Astrocyte of the spinal cord (primary cell): Measurements from ENCODE around the gene CT45A8.
"Not testable (repeated sequence)": the region's sequence is repeated elsewhere in the genome, so short reads cannot be mapped to it uniquely, and the experiment has no call there.

ENCODE experiments used
- DNase-seq: peaks from one replicate; pipeline ENCODE4 v3.0.0; 2011; ENCODE audit warnings: low read depth, low spot score
- H3K4me3 ChIP-seq: 2 replicates; pipeline ENCODE4 v1.5.1; 2011; ENCODE audit warnings: low read depth, mild to moderate bottlenecking, low read length, moderate library complexity
- in situ Hi-C: cut with HindIII; loops from 2 replicates; pipeline ENCODE4 v1.10.0; 2017; ENCODE audit warnings: low sequenced_read_pairs
- TF ChIP-seq, protein P1 (sequence below): IDR thresholded peaks from 2 replicates; pipeline ENCODE4 v1.5.1; 2012; ENCODE audit warnings: low read depth, mild to moderate bottlenecking, low read length, inconsistent platforms

Gene CT45A8, protein sequence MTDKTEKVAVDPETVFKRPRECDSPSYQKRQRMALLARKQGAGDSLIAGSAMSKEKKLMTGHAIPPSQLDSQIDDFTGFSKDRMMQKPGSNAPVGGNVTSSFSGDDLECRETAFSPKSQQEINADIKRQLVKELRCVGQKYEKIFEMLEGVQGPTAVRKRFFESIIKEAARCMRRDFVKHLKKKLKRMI

DNA sequence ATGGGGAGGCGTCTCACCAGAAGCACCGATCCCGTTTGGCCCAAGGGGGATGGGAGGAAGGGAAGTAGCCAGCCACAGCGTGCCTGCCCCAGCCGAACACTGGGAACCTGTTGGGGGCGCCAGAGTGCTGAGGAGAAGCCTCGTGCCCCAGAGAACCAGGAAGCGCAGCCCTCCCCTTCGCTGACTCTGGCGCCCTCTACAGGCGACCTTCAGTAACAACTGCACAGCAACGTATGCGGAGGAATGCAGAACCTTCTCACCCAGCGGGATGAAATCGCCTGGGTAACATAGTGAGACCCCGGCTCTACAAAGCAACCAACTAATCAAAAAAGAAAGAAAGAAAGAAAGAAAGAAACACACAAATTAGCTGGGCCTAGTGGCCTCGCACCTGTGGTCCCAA, at the start of gene CT45A8:
Gene CT45A8, minus strand, starts transcription at position 101 of the 400 bp plus-strand sequence. CDS start 3,755 bp downstream, outside the sequence.
- H3K4me3 ChIP-seq, in situ Hi-C loops, DNase-seq: not testable (repeated sequence)

DNA sequence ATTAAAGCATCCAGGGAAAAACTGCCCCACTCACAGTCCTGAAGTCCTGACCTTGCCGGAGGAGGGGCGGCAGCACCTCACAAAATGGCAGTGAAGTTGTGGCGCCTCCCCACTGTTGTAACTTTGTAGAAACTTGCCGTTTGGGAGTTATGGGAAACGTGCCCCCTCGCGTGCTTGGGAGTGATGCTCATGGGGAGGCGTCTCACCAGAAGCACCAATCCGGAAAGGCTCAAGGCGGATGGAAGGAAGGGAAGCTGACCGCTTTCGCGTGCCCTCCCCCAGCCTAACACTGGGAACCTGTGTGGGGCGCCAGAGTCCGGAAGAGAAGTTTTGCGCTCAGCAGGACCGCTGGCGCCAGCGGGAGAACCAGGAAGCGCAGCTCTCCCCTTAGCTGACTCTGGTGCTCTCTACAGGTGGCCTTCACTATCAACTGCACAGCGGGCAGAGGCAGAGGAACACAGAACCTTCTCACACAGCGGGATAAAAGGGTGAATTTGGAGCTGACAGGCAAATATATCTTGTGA, 39.0 kb upstream of the CT45A8 start, which contains the start of the genes CT45A10 and SAGE1:
Gene CT45A10, minus strand, starts transcription at position 151 of the 524 bp plus-strand sequence. CDS start 8,100 bp downstream, outside the sequence.
Gene SAGE1, plus strand, starts transcription at position 423 of the 524 bp plus-strand sequence. CDS start 2,527 bp downstream, outside the sequence.
- H3K4me3 ChIP-seq, result no peak within 1 kb of the TSS
- no peak for DNase-seq
- TF ChIP-seq, protein P1, sequence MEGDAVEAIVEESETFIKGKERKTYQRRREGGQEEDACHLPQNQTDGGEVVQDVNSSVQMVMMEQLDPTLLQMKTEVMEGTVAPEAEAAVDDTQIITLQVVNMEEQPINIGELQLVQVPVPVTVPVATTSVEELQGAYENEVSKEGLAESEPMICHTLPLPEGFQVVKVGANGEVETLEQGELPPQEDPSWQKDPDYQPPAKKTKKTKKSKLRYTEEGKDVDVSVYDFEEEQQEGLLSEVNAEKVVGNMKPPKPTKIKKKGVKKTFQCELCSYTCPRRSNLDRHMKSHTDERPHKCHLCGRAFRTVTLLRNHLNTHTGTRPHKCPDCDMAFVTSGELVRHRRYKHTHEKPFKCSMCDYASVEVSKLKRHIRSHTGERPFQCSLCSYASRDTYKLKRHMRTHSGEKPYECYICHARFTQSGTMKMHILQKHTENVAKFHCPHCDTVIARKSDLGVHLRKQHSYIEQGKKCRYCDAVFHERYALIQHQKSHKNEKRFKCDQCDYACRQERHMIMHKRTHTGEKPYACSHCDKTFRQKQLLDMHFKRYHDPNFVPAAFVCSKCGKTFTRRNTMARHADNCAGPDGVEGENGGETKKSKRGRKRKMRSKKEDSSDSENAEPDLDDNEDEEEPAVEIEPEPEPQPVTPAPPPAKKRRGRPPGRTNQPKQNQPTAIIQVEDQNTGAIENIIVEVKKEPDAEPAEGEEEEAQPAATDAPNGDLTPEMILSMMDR, result no peak
- in situ Hi-C loops, result no loop called here

DNA sequence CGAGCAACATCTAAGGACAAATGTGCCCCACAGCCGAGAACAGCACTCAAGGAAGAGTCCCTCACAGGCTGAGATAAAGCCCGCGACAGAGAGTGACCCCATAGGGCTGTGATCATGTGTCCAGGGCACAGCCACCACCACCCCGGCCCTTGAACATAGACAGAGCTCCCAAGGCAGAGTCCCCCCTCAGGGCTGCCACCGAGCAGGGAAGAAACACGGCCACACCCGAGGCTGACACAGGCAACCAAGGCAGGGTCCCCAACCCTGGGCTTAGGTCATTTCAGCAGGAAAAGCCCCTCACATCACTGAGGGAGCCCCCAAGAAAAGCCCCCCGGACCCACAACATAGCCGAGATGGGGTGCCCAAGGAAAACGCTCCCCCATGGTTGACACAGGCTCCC, 38.4 kb upstream of the CT45A8 start:
- DNase-seq, result no peak
- TF ChIP-seq, protein P1, result no peak
- in situ Hi-C loops, result no loop called here
- no peak overlapping the region for H3K4me3 ChIP-seq

DNA sequence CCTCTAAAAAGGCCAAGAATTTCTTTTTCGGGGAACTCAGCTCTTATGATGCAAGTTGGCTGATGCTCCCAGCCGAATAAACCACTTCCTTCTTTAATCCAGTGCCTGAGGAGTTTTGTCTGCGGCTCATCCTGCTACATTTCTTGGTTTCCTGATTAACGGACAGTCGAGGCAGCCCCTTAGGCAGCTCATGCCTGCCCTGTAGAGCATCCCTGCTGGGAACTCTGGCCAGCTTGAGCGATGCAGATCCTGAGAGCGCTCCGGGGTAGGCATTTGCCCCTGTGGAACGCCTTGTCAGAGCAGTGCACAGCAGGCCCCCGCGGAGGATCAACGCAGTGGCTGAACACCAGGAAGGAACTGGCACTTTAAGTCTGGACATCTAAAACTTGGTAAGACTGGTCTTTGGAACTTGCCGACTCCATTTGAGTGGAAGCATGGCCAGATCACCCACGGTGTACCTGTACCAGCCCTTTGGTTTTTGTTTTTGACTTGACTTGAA, 35.8 kb upstream of the CT45A8 start:
- TF ChIP-seq, protein P1, result no peak
- H3K4me3 ChIP-seq, result no peak overlapping the region
- DNase-seq, result no peak
- in situ Hi-C loops, result no loop called here

DNA sequence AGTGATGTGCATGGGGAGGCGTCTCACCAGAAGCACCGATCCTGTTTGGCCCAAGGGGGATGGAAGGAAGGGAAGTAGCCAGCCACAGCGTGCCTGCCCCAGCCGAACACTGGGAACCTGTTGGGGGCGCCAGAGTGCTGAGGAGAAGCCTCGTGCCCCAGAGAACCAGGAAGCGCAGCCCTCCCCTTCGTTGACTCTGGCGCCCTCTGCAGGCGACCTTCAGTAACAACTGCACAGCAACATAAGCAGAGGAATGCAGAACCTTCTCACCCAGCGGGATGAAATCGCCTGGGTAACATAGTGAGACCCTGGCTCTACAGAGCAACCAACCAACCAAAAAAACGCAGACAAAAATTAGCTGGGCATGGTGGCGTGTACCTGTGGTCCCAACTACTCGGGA, 34.6 kb upstream of the CT45A8 start:
- DNase-seq, H3K4me3 ChIP-seq, in situ Hi-C loops: not testable (repeated sequence)

DNA sequence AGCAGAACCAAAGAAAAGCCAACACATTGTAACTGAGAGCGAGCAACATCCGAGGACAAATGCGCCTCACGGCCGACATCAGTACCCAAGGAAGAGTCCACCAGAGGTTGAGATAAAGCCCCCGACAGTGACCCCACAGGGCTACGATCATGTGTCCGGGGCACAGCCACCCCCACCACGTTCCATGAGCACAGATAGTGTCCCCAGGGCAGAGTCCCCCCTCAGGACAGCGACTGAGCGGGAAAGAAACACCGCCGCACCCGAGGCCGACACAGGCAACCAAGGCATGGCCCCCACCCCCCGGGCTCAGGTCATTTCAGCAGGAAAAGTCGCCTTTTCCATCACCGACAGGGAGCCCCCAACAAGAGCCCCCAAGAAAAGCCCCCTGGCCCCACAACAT, 33.9 kb upstream of the CT45A8 start:
- in situ Hi-C loops, DNase-seq, H3K4me3 ChIP-seq: not testable (repeated sequence)

DNA sequence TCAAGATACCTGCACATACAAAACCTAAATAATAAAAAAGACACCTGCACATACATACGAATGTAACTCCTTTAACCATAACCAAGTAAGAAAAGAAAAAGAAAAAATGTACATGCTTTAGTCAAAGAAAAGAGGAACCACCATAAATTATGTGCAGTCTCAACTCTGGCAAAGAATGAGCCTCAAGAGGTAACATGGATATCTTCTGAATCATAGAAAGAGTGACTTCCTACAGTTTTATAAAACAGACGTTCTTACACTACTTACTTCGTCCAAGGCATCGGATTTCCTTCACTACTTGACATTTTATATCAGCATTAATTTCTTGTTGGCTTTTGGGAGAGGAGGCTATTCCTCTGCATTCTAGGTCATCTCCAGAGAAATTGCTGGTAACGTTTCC, 28.4 kb upstream of the CT45A8 start:
- in situ Hi-C loops, DNase-seq, H3K4me3 ChIP-seq: not testable (repeated sequence)

DNA sequence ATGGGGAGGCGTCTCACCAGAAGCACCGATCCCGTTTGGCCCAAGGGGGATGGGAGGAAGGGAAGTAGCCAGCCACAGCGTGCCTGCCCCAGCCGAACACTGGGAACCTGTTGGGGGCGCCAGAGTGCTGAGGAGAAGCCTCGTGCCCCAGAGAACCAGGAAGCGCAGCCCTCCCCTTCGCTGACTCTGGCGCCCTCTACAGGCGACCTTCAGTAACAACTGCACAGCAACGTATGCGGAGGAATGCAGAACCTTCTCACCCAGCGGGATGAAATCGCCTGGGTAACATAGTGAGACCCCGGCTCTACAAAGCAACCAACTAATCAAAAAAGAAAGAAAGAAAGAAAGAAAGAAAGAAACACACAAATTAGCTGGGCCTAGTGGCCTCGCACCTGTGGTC, 17.4 kb upstream of the CT45A8 start, which contains the start of gene CT45A9:
Gene CT45A9, minus strand, starts transcription at position 101 of the 400 bp plus-strand sequence. CDS start 3,751 bp downstream, outside the sequence.
- in situ Hi-C loops, H3K4me3 ChIP-seq, DNase-seq: not testable (repeated sequence)

DNA sequence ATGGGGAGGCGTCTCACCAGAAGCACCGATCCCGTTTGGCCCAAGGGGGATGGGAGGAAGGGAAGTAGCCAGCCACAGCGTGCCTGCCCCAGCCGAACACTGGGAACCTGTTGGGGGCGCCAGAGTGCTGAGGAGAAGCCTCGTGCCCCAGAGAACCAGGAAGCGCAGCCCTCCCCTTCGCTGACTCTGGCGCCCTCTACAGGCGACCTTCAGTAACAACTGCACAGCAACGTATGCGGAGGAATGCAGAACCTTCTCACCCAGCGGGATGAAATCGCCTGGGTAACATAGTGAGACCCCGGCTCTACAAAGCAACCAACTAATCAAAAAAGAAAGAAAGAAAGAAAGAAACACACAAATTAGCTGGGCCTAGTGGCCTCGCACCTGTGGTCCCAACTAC, 17.2 kb downstream of the CT45A8 start, which contains the start of gene CT45A7:
Gene CT45A7, minus strand, starts transcription at position 101 of the 400 bp plus-strand sequence. CDS start 3,747 bp downstream, outside the sequence.
- DNase-seq, H3K4me3 ChIP-seq, in situ Hi-C loops: not testable (repeated sequence)

DNA sequence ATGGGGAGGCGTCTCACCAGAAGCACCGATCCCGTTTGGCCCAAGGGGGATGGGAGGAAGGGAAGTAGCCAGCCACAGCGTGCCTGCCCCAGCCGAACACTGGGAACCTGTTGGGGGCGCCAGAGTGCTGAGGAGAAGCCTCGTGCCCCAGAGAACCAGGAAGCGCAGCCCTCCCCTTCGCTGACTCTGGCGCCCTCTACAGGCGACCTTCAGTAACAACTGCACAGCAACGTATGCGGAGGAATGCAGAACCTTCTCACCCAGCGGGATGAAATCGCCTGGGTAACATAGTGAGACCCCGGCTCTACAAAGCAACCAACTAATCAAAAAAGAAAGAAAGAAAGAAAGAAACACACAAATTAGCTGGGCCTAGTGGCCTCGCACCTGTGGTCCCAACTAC, 34.4 kb downstream of the CT45A8 start, which contains the start of gene CT45A2:
Gene CT45A2, minus strand, starts transcription at position 101 of the 400 bp plus-strand sequence. CDS start 3,747 bp downstream, outside the sequence.
- H3K4me3 ChIP-seq, DNase-seq, in situ Hi-C loops: not testable (repeated sequence)

DNA sequence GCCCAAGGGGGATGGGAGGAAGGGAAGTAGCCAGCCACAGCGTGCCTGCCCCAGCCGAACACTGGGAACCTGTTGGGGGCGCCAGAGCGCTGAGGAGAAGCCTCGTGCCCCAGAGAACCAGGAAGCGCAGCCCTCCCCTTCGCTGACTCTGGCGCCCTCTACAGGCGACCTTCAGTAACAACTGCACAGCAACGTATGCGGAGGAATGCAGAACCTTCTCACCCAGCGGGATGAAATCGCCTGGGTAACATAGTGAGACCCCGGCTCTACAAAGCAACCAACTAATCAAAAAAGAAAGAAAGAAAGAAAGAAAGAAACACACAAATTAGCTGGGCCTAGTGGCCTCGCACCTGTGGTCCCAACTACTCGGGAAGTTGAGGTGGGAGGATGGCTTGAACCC, 51.7 kb downstream of the CT45A8 start, which contains the start of gene CT45A6:
Gene CT45A6, minus strand, starts transcription at position 101 of the 400 bp plus-strand sequence. CDS start 3,794 bp downstream, outside the sequence.
- in situ Hi-C loops, DNase-seq: not testable (repeated sequence)

More for the DNA sequence above, 51.7 kb downstream of the CT45A8 start, which contains the start of gene CT45A6:
- not testable (repeated sequence) for H3K4me3 ChIP-seq
